H9 (cell line): Measurements from ENCODE around the gene DTX4. TPM values are rescaled to one million over a fixed set of nuclear protein-coding genes. Genes with fewer than 3 reads are reported as not detected.

ENCODE experiments used
- DNase-seq: peaks from one replicate; pipeline ENCODE4 v3.0.0-alpha.2; 2017
- H2AFZ ChIP-seq: one replicate; pipeline ENCODE4 v1.6.1; 2013; ENCODE audit warnings: mild to moderate bottlenecking, low read length, control low read depth, moderate library complexity
- H2AK5ac ChIP-seq: 2 replicates; pipeline ENCODE4 v1.6.1; 2013; ENCODE audit warnings: low read length, control low read depth, mixed read lengths; ENCODE audit not compliant: insufficient read length
- H2BK120ac ChIP-seq: one replicate; pipeline ENCODE4 v1.6.1; 2013; ENCODE audit warnings: low read depth, mild to moderate bottlenecking, low read length, control low read depth, inconsistent platforms; ENCODE audit not compliant: poor library complexity, severe bottlenecking
- H2BK12ac ChIP-seq: 2 replicates; pipeline ENCODE4 v1.6.1; 2013; ENCODE audit warnings: low read length, control low read depth, mixed read lengths, low read depth; ENCODE audit not compliant: insufficient read length
- H2BK15ac ChIP-seq: 2 replicates; pipeline ENCODE4 v1.6.1; 2013; ENCODE audit warnings: low read depth, low read length, control low read depth
- H2BK20ac ChIP-seq: one replicate; pipeline ENCODE4 v1.6.1; 2013; ENCODE audit warnings: low read depth, mild to moderate bottlenecking, low read length, control low read depth, inconsistent platforms; ENCODE audit not compliant: poor library complexity, severe bottlenecking
- H2BK5ac ChIP-seq: 2 replicates; pipeline ENCODE4 v1.6.1; 2013; ENCODE audit warnings: low read length, control low read depth, mixed read lengths; ENCODE audit not compliant: insufficient read length
- H3K14ac ChIP-seq: 2 replicates; pipeline ENCODE4 v1.6.1; 2013; ENCODE audit warnings: low read length, control low read depth; ENCODE audit not compliant: insufficient read depth
- H3K18ac ChIP-seq: 2 replicates; pipeline ENCODE4 v1.6.1; 2013; ENCODE audit warnings: low read depth, mild to moderate bottlenecking, mixed read lengths, low read length, control low read depth; ENCODE audit not compliant: insufficient read length
- H3K23ac ChIP-seq: 2 replicates; pipeline ENCODE4 v1.6.1; 2013; ENCODE audit warnings: low read length, control low read depth, mixed read lengths, low read depth; ENCODE audit not compliant: insufficient read length
- H3K23me2 ChIP-seq: 2 replicates; pipeline ENCODE4 v1.6.1; 2013; ENCODE audit warnings: low read depth, mild to moderate bottlenecking, mixed read lengths, low read length, control low read depth; ENCODE audit not compliant: insufficient read length, poor library complexity, severe bottlenecking
- H3K27ac ChIP-seq: 2 replicates; pipeline ENCODE4 v1.5.1; 2013; ENCODE audit warnings: low read length, control low read depth, mixed read lengths, low read depth; ENCODE audit not compliant: insufficient read length
- H3K27me3 ChIP-seq: 2 replicates; pipeline ENCODE4 v1.6.1; 2013; ENCODE audit warnings: low read length, control low read depth, inconsistent platforms; ENCODE audit not compliant: insufficient read depth
- H3K4ac ChIP-seq: 2 replicates; pipeline ENCODE4 v1.6.1; 2013; ENCODE audit warnings: low read depth, mild to moderate bottlenecking, control low read depth, inconsistent platforms, low read length, moderate library complexity
- H3K4me1 ChIP-seq: 2 replicates; pipeline ENCODE4 v1.6.1; 2013; ENCODE audit warnings: low read length, control low read depth, inconsistent platforms; ENCODE audit not compliant: insufficient read depth
- H3K4me2 ChIP-seq: 2 replicates; pipeline ENCODE4 v1.6.1; 2013; ENCODE audit warnings: low read length, control low read depth, mixed read lengths; ENCODE audit not compliant: insufficient read length, insufficient read depth
- H3K56ac ChIP-seq: 2 replicates; pipeline ENCODE4 v1.6.1; 2013; ENCODE audit warnings: low read depth, mild to moderate bottlenecking, mixed read lengths, low read length, control low read depth; ENCODE audit not compliant: insufficient read length
- H3K79me1 ChIP-seq: 2 replicates; pipeline ENCODE4 v1.6.1; 2013; ENCODE audit warnings: low read depth, mild to moderate bottlenecking, moderate library complexity, low read length, control low read depth, inconsistent platforms; ENCODE audit not compliant: insufficient read depth, poor library complexity, severe bottlenecking
- H3K79me2 ChIP-seq: 2 replicates; pipeline ENCODE4 v1.6.1; 2013; ENCODE audit warnings: low read length, control low read depth, inconsistent platforms; ENCODE audit not compliant: insufficient read depth
- H3K9ac ChIP-seq: 2 replicates; pipeline ENCODE4 v1.6.1; 2013; ENCODE audit warnings: low read length, control low read depth, mixed read lengths; ENCODE audit not compliant: insufficient read length; ENCODE audit errors: extremely low read depth
- H3K9me3 ChIP-seq: one replicate; pipeline ENCODE4 v1.6.1; 2013; ENCODE audit warnings: low read depth, low read length, inconsistent platforms; ENCODE audit not compliant: control insufficient read depth
- H3T11ph ChIP-seq: one replicate; pipeline ENCODE4 v1.6.1; 2013; ENCODE audit warnings: mild to moderate bottlenecking, low read length, control low read depth, inconsistent platforms
- H4K20me1 ChIP-seq: one replicate; pipeline ENCODE4 v1.6.1; 2013; ENCODE audit not compliant: control insufficient read depth, insufficient read length, insufficient read depth
- H4K5ac ChIP-seq: 2 replicates; pipeline ENCODE4 v1.6.1; 2013; ENCODE audit warnings: low read depth, mild to moderate bottlenecking, mixed read lengths, low read length, control low read depth; ENCODE audit not compliant: insufficient read length
- H4K8ac ChIP-seq: replicated peaks from 2 replicates; pipeline ENCODE4 v1.6.1; 2013; ENCODE audit warnings: low read length, control low read depth, mixed read lengths, low read depth; ENCODE audit not compliant: insufficient read length
- H4K91ac ChIP-seq: 2 replicates; pipeline ENCODE4 v1.6.1; 2013; ENCODE audit warnings: low read depth, mild to moderate bottlenecking, moderate library complexity, mixed read lengths, low read length, control low read depth; ENCODE audit not compliant: insufficient read length
- H3K27ac Mint-ChIP-seq, 3 experiments: 2 replicates in 2 of 3; 3 replicates in 1 of 3; pipeline ENCODE4 v1.8.0; 2020 to 2021; ENCODE audit warnings: mixed read lengths in 3 of 3, mild to moderate bottlenecking in 1 of 3, moderate library complexity in 1 of 3
- H3K27me3 Mint-ChIP-seq: 2 replicates; pipeline ENCODE4 v1.8.0; 2021; ENCODE audit warnings: low read depth, mild to moderate bottlenecking, moderate library complexity, mixed read lengths
- H3K36me3 Mint-ChIP-seq, 3 experiments: 2 replicates in 2 of 3; 3 replicates in 1 of 3; pipeline ENCODE4 v1.8.0; 2020 to 2021; ENCODE audit warnings: low read depth in 3 of 3, mixed read lengths in 3 of 3; ENCODE audit not compliant: insufficient read depth in 1 of 3
- H3K4me1 Mint-ChIP-seq, 2 experiments: 2 replicates each; pipeline ENCODE4 v1.8.0; 2020; ENCODE audit warnings: mixed read lengths in 2 of 2
- H3K4me3 Mint-ChIP-seq, 2 experiments: 2 replicates in 1 of 2; 3 replicates in 1 of 2; pipeline ENCODE4 v1.8.0; 2020 to 2021; ENCODE audit warnings: mild to moderate bottlenecking in 2 of 2, mixed read lengths in 2 of 2, moderate library complexity in 1 of 2
- H3K9me3 Mint-ChIP-seq, 2 experiments: 2 replicates in 1 of 2; 3 replicates in 1 of 2; pipeline ENCODE4 v1.8.0; 2020; ENCODE audit warnings: mild to moderate bottlenecking in 2 of 2, mixed read lengths in 2 of 2, moderate library complexity in 1 of 2
- WGBS: extraction: QIAGEN DNeasy Blood & Tissue Kit; methylation state at CpG from one replicate; pipeline ENCODE4 v1.1.7; 2013; ENCODE audit warnings: missing lambda C conversion rate, low lambda C conversion rate, mixed read lengths; ENCODE audit not compliant: insufficient read length; ENCODE audit errors: extremely low coverage; 5-methylcytosine and 5-hydroxymethylcytosine counted together
- total RNA-seq: library from RNA; stranded (reverse); gene quantifications from 2 replicates; pipeline ENCODE4 v1.2.1, GENCODE V29; 2021
- TF ChIP-seq, protein P1 (sequence below): fragments of 200-600 bp; sonication (generic); conservative IDR thresholded peaks from 3 replicates; pipeline ENCODE4 v1.8.0; 2021; ENCODE audit warnings: antibody characterized with exemption, mild to moderate bottlenecking

The DTX4 gene
- total RNA-seq, 1 experiment from 2014 or later, result 13.0 TPM

DNA sequence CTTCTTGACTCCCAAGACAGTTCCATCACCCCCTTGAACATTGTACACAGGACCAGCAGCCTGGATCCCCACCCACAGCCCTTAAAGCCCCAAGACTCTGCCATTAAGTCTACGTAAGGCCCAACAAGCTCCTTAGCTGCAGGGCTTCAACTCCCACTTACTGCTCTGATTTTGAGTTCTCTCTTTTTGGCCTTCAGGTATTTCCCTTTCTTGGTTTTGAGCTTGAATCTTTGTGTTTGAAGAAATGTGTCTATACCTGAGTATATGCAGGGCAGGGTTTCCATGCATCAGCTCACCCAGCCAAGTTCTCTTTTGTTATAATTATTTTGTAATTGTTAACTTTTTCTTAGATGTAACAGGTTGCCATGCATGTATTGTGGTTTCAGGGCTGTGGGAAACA lies 51.2 kb downstream of the DTX4 start:
- TF ChIP-seq, protein P1, sequence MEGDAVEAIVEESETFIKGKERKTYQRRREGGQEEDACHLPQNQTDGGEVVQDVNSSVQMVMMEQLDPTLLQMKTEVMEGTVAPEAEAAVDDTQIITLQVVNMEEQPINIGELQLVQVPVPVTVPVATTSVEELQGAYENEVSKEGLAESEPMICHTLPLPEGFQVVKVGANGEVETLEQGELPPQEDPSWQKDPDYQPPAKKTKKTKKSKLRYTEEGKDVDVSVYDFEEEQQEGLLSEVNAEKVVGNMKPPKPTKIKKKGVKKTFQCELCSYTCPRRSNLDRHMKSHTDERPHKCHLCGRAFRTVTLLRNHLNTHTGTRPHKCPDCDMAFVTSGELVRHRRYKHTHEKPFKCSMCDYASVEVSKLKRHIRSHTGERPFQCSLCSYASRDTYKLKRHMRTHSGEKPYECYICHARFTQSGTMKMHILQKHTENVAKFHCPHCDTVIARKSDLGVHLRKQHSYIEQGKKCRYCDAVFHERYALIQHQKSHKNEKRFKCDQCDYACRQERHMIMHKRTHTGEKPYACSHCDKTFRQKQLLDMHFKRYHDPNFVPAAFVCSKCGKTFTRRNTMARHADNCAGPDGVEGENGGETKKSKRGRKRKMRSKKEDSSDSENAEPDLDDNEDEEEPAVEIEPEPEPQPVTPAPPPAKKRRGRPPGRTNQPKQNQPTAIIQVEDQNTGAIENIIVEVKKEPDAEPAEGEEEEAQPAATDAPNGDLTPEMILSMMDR, result no peak
- Histone ChIP-seq H3K14ac (no peak overlapping the region), H2BK120ac (no peak overlapping the region), H3K27me3 (no peaks in the 10 kb centered on the region), H3K18ac (no peak overlapping the region), H3K9me3 (no peaks in the 10 kb centered on the region), H3K4me1 (no peaks in the 10 kb centered on the region), H3K27ac (no peak overlapping the region), H4K8ac (no peak overlapping the region), H2AK5ac (no peak overlapping the region), H3K56ac (no peak overlapping the region), H2AFZ (no peak overlapping the region), H3T11ph (no peak overlapping the region), H2BK20ac (no peak overlapping the region), H2BK15ac (no peak overlapping the region), H2BK12ac (no peak overlapping the region), H4K20me1 (no peaks in the 10 kb centered on the region), H3K4ac (no peak overlapping the region), H3K79me1 (no peaks in the 10 kb centered on the region), H3K4me2 (no peak overlapping the region), H3K23me2 (no peaks in the 10 kb centered on the region), H3K23ac (no peak overlapping the region), H2BK5ac (no peak overlapping the region), H3K9ac (no peak overlapping the region), H4K5ac (no peak overlapping the region), H3K79me2 (no peaks in the 10 kb centered on the region), H4K91ac (no peak overlapping the region)
- no peak overlapping the region for H3K4me3 Mint-ChIP-seq
- no peak overlapping the region for H3K27ac Mint-ChIP-seq
- H3K36me3 Mint-ChIP-seq, result no peaks in the 10 kb centered on the region; a peak in 1 of 7 replicates
- DNase-seq, result no peak
- WGBS, result no CpG with 5 or more reads among the region's 1 CpG
- H3K9me3 Mint-ChIP-seq, result peaks cover 0 to 2% of the 10 kb centered on the region in 2 experiments; a peak in 1 of 5 replicates
- no peaks in the 10 kb centered on the region for H3K4me1 Mint-ChIP-seq
- H3K27me3 Mint-ChIP-seq, result no peaks in the 10 kb centered on the region; the same call in 1 of the 2 replicates
